Mesodermal cell (in vitro differentiated cells): ENCODE results near the gene PHOSPHO1.
A peak's percentile ranks its signal among the peaks of the same experiment; 100 is the strongest.

ENCODE experiments used
- H3K27ac ChIP-seq: 2 replicates; pipeline ENCODE4 v1.7.0; 2013; ENCODE audit warnings: mild to moderate bottlenecking, low read depth, low read length, moderate library complexity; ENCODE audit not compliant: severe bottlenecking
- H3K36me3 ChIP-seq: 2 replicates; pipeline ENCODE4 v1.7.1; 2013; ENCODE audit warnings: mild to moderate bottlenecking, low read length, moderate library complexity; ENCODE audit not compliant: control insufficient read depth, insufficient read depth
- H3K4me1 ChIP-seq: one replicate; pipeline ENCODE4 v1.7.1; 2013; ENCODE audit warnings: mild to moderate bottlenecking, low read length; ENCODE audit not compliant: insufficient read depth, control insufficient read depth, poor library complexity, severe bottlenecking
- H3K4me3 ChIP-seq: 2 replicates; pipeline ENCODE4 v1.7.0; 2013; ENCODE audit warnings: low read length, control low read depth, mild to moderate bottlenecking; ENCODE audit not compliant: insufficient read depth, poor library complexity, severe bottlenecking; ENCODE audit errors: extremely low read depth
- H3K9me3 ChIP-seq: 2 replicates; pipeline ENCODE4 v1.7.1; 2013; ENCODE audit warnings: mild to moderate bottlenecking, low read length, moderate library complexity; ENCODE audit not compliant: control insufficient read depth
- WGBS, 2 experiments: methylation state at CpG; one replicate each; pipeline ENCODE4 v1.1.5; 2013; ENCODE audit warnings: missing lambda C conversion rate in 2 of 2; ENCODE audit not compliant: insufficient coverage in 2 of 2; 5-methylcytosine and 5-hydroxymethylcytosine counted together

PHOSPHO1 gene

GRCh38 chr17:49218941-49219913 is 11.4 kb downstream of the PHOSPHO1 start:
- no peak overlapping the region for H3K27ac ChIP-seq
- H3K4me1 ChIP-seq: peaks cover 3% of the 10 kb centered on the region
- peaks cover 26% of the 10 kb centered on the region for H3K36me3 ChIP-seq
- no peaks in the 10 kb centered on the region for H3K9me3 ChIP-seq
- no peak overlapping the region for H3K4me3 ChIP-seq
- 92 to 96% methylated on average over 20 to 27 of the region's 37 CpGs for WGBS, 2 experiments

- Histone ChIP-seq H3K9me3 (no peaks in the 10 kb centered on the region), H3K27ac (no peak overlapping the region), H3K36me3 (peaks cover 26% of the 10 kb centered on the region), H3K4me1 (no peaks in the 10 kb centered on the region), H3K4me3 (no peak overlapping the region)
- 95 to 96% methylated on average over 7 to 8 of the region's 17 CpGs for WGBS, 2 experiments
Measured at GRCh38 chr17:49217651-49218413, 12.8 kb downstream of the PHOSPHO1 start.

GRCh38 chr17:49216953-49217650 is 13.5 kb downstream of the PHOSPHO1 start:
- Histone ChIP-seq H3K9me3 (no peaks in the 10 kb centered on the region), H3K27ac (no peak overlapping the region)
- WGBS, 2 experiments: 85 to 100% methylated on average over 4 to 5 of the region's 11 CpGs

GRCh38 chr17:49216482-49216881 is 14.1 kb downstream of the PHOSPHO1 start:
- WGBS, 2 experiments: 95 to 96% methylated on average over 8 to 13 of the region's 13 CpGs
- peaks cover 22% of the 10 kb centered on the region for H3K36me3 ChIP-seq

More at GRCh38 chr17:49216953-49217650, 13.5 kb downstream of the PHOSPHO1 start:
- H3K36me3 ChIP-seq: peaks cover 25% of the 10 kb centered on the region
- H3K4me3 ChIP-seq: no peak overlapping the region
- no peaks in the 10 kb centered on the region for H3K4me1 ChIP-seq

GRCh38 chr17:49214676-49215360 is 15.8 kb downstream of the PHOSPHO1 start:
- peaks cover 17% of the 10 kb centered on the region for H3K36me3 ChIP-seq
- H3K4me1 ChIP-seq: peaks cover 2% of the 10 kb centered on the region
- H3K9me3 ChIP-seq: no peaks in the 10 kb centered on the region
- H3K27ac ChIP-seq: no peak overlapping the region
- no peak overlapping the region for H3K4me3 ChIP-seq
- WGBS, 2 experiments: 96 to 97% methylated on average over 11 of the region's 12 CpGs

More at GRCh38 chr17:49216482-49216881, 14.1 kb downstream of the PHOSPHO1 start:
- no peak overlapping the region for H3K4me3 ChIP-seq
- H3K27ac ChIP-seq: no peak overlapping the region
- no peaks in the 10 kb centered on the region for H3K9me3 ChIP-seq
- no peaks in the 10 kb centered on the region for H3K4me1 ChIP-seq

GRCh38 chr17:49213847-49214246 is 16.7 kb downstream of the PHOSPHO1 start:
- Histone ChIP-seq H3K27ac (no peak overlapping the region), H3K9me3 (no peaks in the 10 kb centered on the region), H3K4me3 (no peak overlapping the region), H3K36me3 (peaks cover 14% of the 10 kb centered on the region), H3K4me1 (peaks cover 11% of the 10 kb centered on the region)
- WGBS, 2 experiments: 77 to 100% methylated on average over 1 of the region's 2 CpGs

GRCh38 chr17:49213399-49213798 is 17.2 kb downstream of the PHOSPHO1 start:
- H3K4me1 ChIP-seq: peaks cover 11% of the 10 kb centered on the region
- no peak overlapping the region for H3K27ac ChIP-seq
- WGBS, 2 experiments: 87 to 89% methylated on average over 4 to 5 of the region's 5 CpGs
- no peak overlapping the region for H3K4me3 ChIP-seq
- peaks cover 14% of the 10 kb centered on the region for H3K36me3 ChIP-seq
- H3K9me3 ChIP-seq: no peaks in the 10 kb centered on the region

- 49 to 50% methylated on average over 17 to 18 of the region's 22 CpGs for WGBS, 2 experiments
- Histone ChIP-seq H3K4me1 (peaks cover 16% of the 10 kb centered on the region), H3K4me3 (peak within 1 kb of the TSS; percentile 37), H3K27ac (peak within 1 kb of the TSS; percentile 64), H3K9me3 (no peaks in the 10 kb centered on the region), H3K36me3 (peaks cover 3% of the 10 kb centered on the region)
Measured at GRCh38 chr17:49210158-49211029, 20.2 kb downstream of the PHOSPHO1 start, which contains the start of the genes ABI3 and GNGT2. Gene ABI3 (plus strand): TSS chr17:49210707. CDS start chr17:49210725, 18 bp downstream. Gene GNGT2 (minus strand): TSS chr17:49210574. CDS start chr17:49207422, 3,152 bp downstream.

GRCh38 chr17:49209061-49209571 is 21.5 kb downstream of the PHOSPHO1 start:
- WGBS, 2 experiments: 92 to 95% methylated on average over 10 of the region's 10 CpGs
- peaks cover 3% of the 10 kb centered on the region for H3K36me3 ChIP-seq
- peaks cover 16% of the 10 kb centered on the region for H3K4me1 ChIP-seq
- no peaks in the 10 kb centered on the region for H3K9me3 ChIP-seq
- no peak overlapping the region for H3K4me3 ChIP-seq
- H3K27ac ChIP-seq: no peak overlapping the region
